HG02981 (cell line): ENCODE measurements around the gene TTC23.

ENCODE experiments used
- ATAC-seq: cut with Tn5 transposase; IDR thresholded peaks from one replicate; pipeline ENCODE4 v1.9.1; 2021; ENCODE audit warnings: mild to moderate bottlenecking, moderate library complexity; ENCODE audit not compliant: unreplicated experiment

Gene TTC23

GRCh38 chr15:99106417-99107220 is 142.8 kb downstream of the TTC23 start:
- ATAC-seq = no peak

- ATAC-seq = peak; percentile 44
Measured at GRCh38 chr15:99105514-99106341, 143.7 kb downstream of the TTC23 start.

GRCh38 chr15:99104788-99105513 is 144.4 kb downstream of the TTC23 start, which contains the start of gene SYNM:
SYNM (plus strand) TSS chr15:99105080; CDS start chr15:99105200, 120 bp downstream.
- peak; percentile 62 for ATAC-seq

- ATAC-seq = no peak
Measured at GRCh38 chr15:99103279-99103678, 146.1 kb downstream of the TTC23 start.

GRCh38 chr15:99102332-99103235 is 146.8 kb downstream of the TTC23 start:
- no peak for ATAC-seq

GRCh38 chr15:99101501-99101900 is 147.9 kb downstream of the TTC23 start:
- no peak for ATAC-seq

GRCh38 chr15:99100245-99101173 is 148.9 kb downstream of the TTC23 start:
- peak; percentile 31 for ATAC-seq

GRCh38 chr15:99099661-99100060 is 149.7 kb downstream of the TTC23 start:
- ATAC-seq = no peak

GRCh38 chr15:99098991-99099390 is 150.4 kb downstream of the TTC23 start:
- no peak for ATAC-seq

- ATAC-seq = no peak
Measured at GRCh38 chr15:99098426-99098825, 151.0 kb downstream of the TTC23 start.

- no peak for ATAC-seq
Measured at GRCh38 chr15:99097441-99098410, 151.7 kb downstream of the TTC23 start.

- ATAC-seq = no peak
Measured at GRCh38 chr15:99096894-99097426, 152.4 kb downstream of the TTC23 start.

GRCh38 chr15:99096173-99096893 is 153.0 kb downstream of the TTC23 start:
- no peak for ATAC-seq

- no peak for ATAC-seq
Measured at GRCh38 chr15:99095626-99096025, 153.8 kb downstream of the TTC23 start.

GRCh38 chr15:99092554-99093172 is 156.7 kb downstream of the TTC23 start:
- no peak for ATAC-seq

- ATAC-seq = no peak
Measured at GRCh38 chr15:99090938-99091337, 158.4 kb downstream of the TTC23 start.
